Endometrial microvascular endothelial cells (primary cell): ENCODE data around the gene HS1BP3. TPM values are rescaled to one million over a fixed set of nuclear protein-coding genes. Genes with fewer than 3 reads are reported as not detected.

Experiments used
- in situ Hi-C: cut with HindIII; loops from 2 replicates; pipeline ENCODE4 v1.10.0; 2017; ENCODE audit warnings: low sequenced_read_pairs, low pct_unique_long_range_greater_than_20kb; ENCODE audit errors: inconsistent ontology term
- total RNA-seq: library from RNA; depleted of rRNA; stranded (reverse); fragments of >200 nt; gene quantifications from one replicate; pipeline ENCODE4 v1.2.3, GENCODE V29; 2015; ENCODE audit errors: inconsistent ontology term

The HS1BP3 gene
- total RNA-seq, 1 donor from 2014 or later = 22.0 TPM

- in situ Hi-C loops = no loop called here
These were observed 53.7 kb downstream of the HS1BP3 start for GRCh38 chr2:20596973-20597859.

- in situ Hi-C loops = no loop called here
These were observed 54.5 kb downstream of the HS1BP3 start for GRCh38 chr2:20596193-20596972.

GRCh38 chr2:20595439-20596192, 55.3 kb downstream of the HS1BP3 start:
- in situ Hi-C loops = no loop called here

- in situ Hi-C loops = no loop called here
These were observed 55.9 kb downstream of the HS1BP3 start for GRCh38 chr2:20594957-20595356.

GRCh38 chr2:20594048-20594750, 56.7 kb downstream of the HS1BP3 start:
- in situ Hi-C loops = no loop called here

- in situ Hi-C loops = no loop called here
These were observed 57.5 kb downstream of the HS1BP3 start for GRCh38 chr2:20593072-20594034.

- in situ Hi-C loops = no loop called here
These were observed 58.5 kb downstream of the HS1BP3 start for GRCh38 chr2:20592106-20593071.

- in situ Hi-C loops = no loop called here
These were observed 60.0 kb downstream of the HS1BP3 start for GRCh38 chr2:20590704-20591515.

GRCh38 chr2:20589975-20590703, 60.8 kb downstream of the HS1BP3 start:
- in situ Hi-C loops = no loop called here

GRCh38 chr2:20588918-20589871, 61.7 kb downstream of the HS1BP3 start:
- in situ Hi-C loops = no loop called here

GRCh38 chr2:20585710-20586594, 64.9 kb downstream of the HS1BP3 start:
- in situ Hi-C loops = no loop called here

- in situ Hi-C loops = no loop called here
These were observed 65.6 kb downstream of the HS1BP3 start for GRCh38 chr2:20585359-20585709.
